GM18861 (cell line): ENCODE results near the gene FNBP1L.

Experiments
- ATAC-seq: cut with Tn5 transposase; IDR thresholded peaks from one replicate; pipeline ENCODE4 v1.9.1; 2021; ENCODE audit not compliant: unreplicated experiment

FNBP1L gene

GRCh38 chr1:93569489-93569888, 121.6 kb downstream of the FNBP1L start:
- no peak for ATAC-seq

GRCh38 chr1:93571623-93572310, 123.8 kb downstream of the FNBP1L start:
- no peak for ATAC-seq

- no peak for ATAC-seq
Measured at GRCh38 chr1:93573940-93574469, 126.1 kb downstream of the FNBP1L start.

- no peak for ATAC-seq
Measured at GRCh38 chr1:93574511-93574910, 126.6 kb downstream of the FNBP1L start.

- ATAC-seq, result no peak
Measured at GRCh38 chr1:93574991-93575390, 127.1 kb downstream of the FNBP1L start.

- ATAC-seq, result no peak
Measured at GRCh38 chr1:93575621-93576284, 127.8 kb downstream of the FNBP1L start.

GRCh38 chr1:93576346-93576745, 128.4 kb downstream of the FNBP1L start:
- ATAC-seq, result no peak

GRCh38 chr1:93576746-93577145, 128.8 kb downstream of the FNBP1L start:
- no peak for ATAC-seq

- no peak for ATAC-seq
Measured at GRCh38 chr1:93577536-93578432, 129.9 kb downstream of the FNBP1L start.

GRCh38 chr1:93578433-93578830, 130.5 kb downstream of the FNBP1L start:
- ATAC-seq, result no peak

GRCh38 chr1:93578911-93579825, 131.2 kb downstream of the FNBP1L start:
- no peak for ATAC-seq

GRCh38 chr1:93579891-93580290, 132.0 kb downstream of the FNBP1L start:
- no peak for ATAC-seq

GRCh38 chr1:93581917-93582850, 134.3 kb downstream of the FNBP1L start:
- no peak for ATAC-seq

GRCh38 chr1:93584261-93585003, 136.5 kb downstream of the FNBP1L start:
- ATAC-seq, result no peak

- ATAC-seq, result no peak
Measured at GRCh38 chr1:93585059-93585966, 137.4 kb downstream of the FNBP1L start.

GRCh38 chr1:93587354-93587753, 139.4 kb downstream of the FNBP1L start:
- ATAC-seq, result no peak

- ATAC-seq, result no peak
Measured at GRCh38 chr1:93588206-93588605, 140.3 kb downstream of the FNBP1L start.

- no peak for ATAC-seq
Measured at GRCh38 chr1:93588955-93589354, 141.0 kb downstream of the FNBP1L start.
